ENCODE results near the gene CCDC85C.

DNA sequence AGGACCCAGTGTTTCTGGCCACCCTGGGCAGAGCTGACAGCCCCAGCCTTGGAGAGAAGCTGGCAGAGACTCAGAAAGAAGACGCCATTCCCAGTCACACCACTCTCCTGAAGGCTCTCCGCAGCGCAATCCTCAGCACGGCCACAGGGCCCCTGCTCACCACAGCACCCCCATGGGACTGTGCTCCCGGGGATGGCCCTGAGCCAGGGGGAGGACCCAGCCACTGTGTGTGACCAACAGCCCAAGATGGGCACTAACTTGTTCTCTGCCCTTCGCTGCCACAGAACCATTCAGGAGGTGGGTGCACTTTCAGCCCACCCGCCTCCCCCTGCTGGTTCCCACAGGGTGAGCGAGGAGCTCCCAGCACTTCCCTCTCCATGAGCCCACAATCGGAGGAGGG is 65.7 kb downstream of the CCDC85C start:
- TF ChIP-seq POLR2A (IDR thresholded peaks at IDR 0.05), result no peak
- no peak for TF ChIP-seq CTCF (IDR thresholded peaks at IDR 0.05)

Measured in testis (tissue), 2 donors.